Colonic mucosa (tissue), 4 donors: ENCODE measurements around the gene SMPD3. TPM values are rescaled to one million over a fixed set of nuclear protein-coding genes. Genes with fewer than 3 reads are reported as not detected.

Experiments used
- DNase-seq: peaks from one replicate; pipeline ENCODE4 v3.0.0-alpha.2; 2020
- H3K27ac ChIP-seq: fragments of 200-600 bp; one replicate; pipeline ENCODE4 v1.8.0; 2021
- H3K27me3 ChIP-seq: fragments of 200-600 bp; one replicate; pipeline ENCODE4 v1.8.0; 2021
- H3K36me3 ChIP-seq: fragments of 200-600 bp; one replicate; pipeline ENCODE4 v1.8.0; 2021
- H3K4me1 ChIP-seq: fragments of 200-600 bp; one replicate; pipeline ENCODE4 v1.8.0; 2021; ENCODE audit warnings: mild to moderate bottlenecking
- H3K4me3 ChIP-seq: fragments of 200-600 bp; one replicate; pipeline ENCODE4 v1.8.0; 2021
- H3K9ac ChIP-seq, 2 donors: one replicate each; pipeline ENCODE4 v1.7.0; 2013; ENCODE audit warnings: control low read depth in 2 of 2, low read depth in 2 of 2, low read length in 2 of 2
- H3K9me3 ChIP-seq: fragments of 200-600 bp; one replicate; pipeline ENCODE4 v1.8.0; 2021
- CTCF ChIP-seq: fragments of 200-600 bp; IDR thresholded peaks from one replicate; pipeline ENCODE4 v1.8.0; 2022; ENCODE audit warnings: antibody characterized with exemption, mild to moderate bottlenecking
- intact Hi-C: fragments of 100-400 bp; cut with DNase I; formaldehyde crosslinking; loops from one replicate; pipeline ENCODE4 v1.14.1; 2022
- total RNA-seq, 2 donors: library from RNA; stranded (reverse); fragmentation: NEBNext Ultra II Directional in 1 of 2; extraction: Animal tissue kit (Norgen Biotek cat#: 25700) in 1 of 2; gene quantifications; one replicate each; pipeline ENCODE4 v1.2.1, GENCODE V29; 2021
- donor health status: healthy.
- donor health status: DM: no; HTN: no; CAD: no.
- donor health status: DM: no; HTN: no; CAD: no.

Gene SMPD3
- total RNA-seq, 2 donors from 2014 or later = 71.1 to 76.5 TPM

DNA sequence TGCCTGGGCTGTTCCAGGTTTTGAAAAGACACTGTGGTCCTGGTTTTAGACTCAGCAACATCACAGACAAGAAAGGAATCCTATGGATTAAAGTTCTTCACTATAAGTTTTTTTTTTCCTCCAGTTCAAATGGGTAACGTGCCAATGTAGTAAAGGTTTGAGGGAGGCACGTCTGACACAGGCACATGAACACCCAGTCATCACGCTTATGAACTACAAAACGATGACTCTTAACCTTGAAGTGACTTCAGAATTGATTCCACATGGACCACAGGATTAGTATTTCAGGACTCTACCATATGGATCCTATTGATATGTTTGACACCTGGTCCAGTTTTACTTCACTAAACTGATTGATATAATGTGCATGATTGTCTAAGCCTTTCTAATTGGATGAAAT lies 135.2 kb downstream of the SMPD3 start:
- no peak for DNase-seq
- TF ChIP-seq CTCF = no peak
- peaks cover 16% of the 10 kb centered on the region for H3K4me1 ChIP-seq
- H3K27ac ChIP-seq = no peak overlapping the region
- no peaks in the 10 kb centered on the region for H3K27me3 ChIP-seq
- H3K9ac ChIP-seq = no peak overlapping the region
- no peaks in the 10 kb centered on the region for H3K9me3 ChIP-seq
- H3K4me3 ChIP-seq = no peak overlapping the region
- H3K36me3 ChIP-seq = peaks cover 7% of the 10 kb centered on the region
- intact Hi-C loops = loop anchor here (5.0 kb wide), 1 partner anchor 51 kb away; the partner anchor contains the start of gene SLC7A6

DNA sequence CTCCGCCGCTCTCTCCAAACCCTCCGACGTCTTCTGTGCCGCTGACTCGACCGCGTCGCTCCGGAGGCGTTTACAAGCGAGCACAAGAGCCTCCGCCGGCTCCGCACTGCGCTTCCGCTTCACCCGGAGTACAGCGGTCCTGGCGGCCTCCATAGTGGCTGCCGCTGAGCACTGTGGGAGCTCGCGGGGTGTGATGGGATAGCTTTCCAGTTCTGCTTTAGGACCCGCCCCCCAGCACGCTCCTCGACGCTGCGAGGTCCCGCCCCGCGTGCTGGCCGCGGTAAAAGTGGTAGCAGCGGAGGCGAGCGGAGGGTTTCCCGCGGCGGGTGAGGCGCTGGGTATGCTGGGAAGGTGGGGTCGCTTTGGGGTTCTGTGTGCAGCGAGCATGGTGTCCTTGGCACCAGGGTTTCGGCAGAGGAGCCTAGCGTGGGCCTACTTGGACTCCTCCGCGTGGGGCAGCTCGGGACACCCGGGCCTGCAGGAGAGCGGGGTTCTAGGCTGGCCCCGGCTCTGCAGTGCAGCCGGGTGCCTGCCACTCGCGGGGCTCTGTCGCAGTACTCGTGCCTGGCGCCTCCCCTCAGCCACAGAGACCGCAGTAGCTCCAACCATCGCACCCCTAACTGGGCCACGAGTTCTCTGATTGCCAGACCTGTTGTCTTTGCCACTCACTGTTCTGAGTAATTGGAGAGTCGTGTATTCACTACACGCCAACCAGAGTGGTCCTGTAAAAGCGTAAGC lies 137.4 kb downstream of the SMPD3 start, which contains the start of the genes PRMT7 and SLC7A6OS:
Gene PRMT7 (plus strand): TSS at position 246 of the 738 bp plus-strand sequence. CDS start 4,961 bp downstream, outside the sequence.
Gene SLC7A6OS (minus strand): TSS at position 173 of the 738 bp plus-strand sequence. CDS start 20 bp downstream, at position 153.
- Histone ChIP-seq H3K9me3 (no peaks in the 10 kb centered on the region), H3K27me3 (no peaks in the 10 kb centered on the region), H3K36me3 (peaks cover 6% of the 10 kb centered on the region), H3K4me1 (peaks cover 16% of the 10 kb centered on the region), H3K4me3 (peak within 1 kb of the TSS; percentile 89), H3K27ac (peak within 1 kb of the TSS; percentile 82), H3K9ac (peak within 1 kb of the TSS; percentile 77 to 87)
- TF ChIP-seq CTCF = no peak
- peak; percentile 96 for DNase-seq
- intact Hi-C loops = loop anchor here (5.0 kb wide), 1 partner anchor 49 kb away; the partner anchor contains the start of gene SLC7A6

GRCh38 chr16:68310437-68310773 lies 137.9 kb downstream of the SMPD3 start:
- peaks cover 16% of the 10 kb centered on the region for H3K4me1 ChIP-seq
- H3K36me3 ChIP-seq = peaks cover 5% of the 10 kb centered on the region
- intact Hi-C loops = loop anchor here (5.0 kb wide), 1 partner anchor 48 kb away; the partner anchor contains the start of gene SLC7A6
- H3K9me3 ChIP-seq = no peaks in the 10 kb centered on the region
- DNase-seq = peak; percentile 20
- TF ChIP-seq CTCF = no peak
- peak overlapping the region; percentile 89 for H3K4me3 ChIP-seq
- peak overlapping the region; percentile 82 for H3K27ac ChIP-seq
- no peaks in the 10 kb centered on the region for H3K27me3 ChIP-seq
- H3K9ac ChIP-seq = peak overlapping the region; percentile 77 to 87

DNA sequence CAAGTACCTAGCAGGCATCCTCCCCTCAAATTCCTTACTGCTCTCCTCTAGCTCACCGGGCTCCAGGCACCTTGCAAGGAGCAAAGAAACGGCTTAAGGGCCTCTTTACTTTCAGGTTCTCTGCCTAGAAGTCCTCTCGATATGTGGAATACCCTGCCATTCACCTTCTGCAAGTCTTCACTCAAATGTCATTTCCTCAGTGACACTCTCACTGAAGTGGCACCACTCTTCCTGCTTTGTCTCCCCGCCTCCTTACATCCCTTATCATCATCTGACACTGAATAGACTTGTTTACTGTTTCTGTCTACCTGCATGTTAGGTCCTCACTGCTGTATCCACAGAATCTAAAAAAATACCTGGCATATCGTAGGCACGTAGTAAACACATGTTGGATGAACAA lies 138.5 kb downstream of the SMPD3 start:
- TF ChIP-seq CTCF = no peak
- H3K9me3 ChIP-seq = no peaks in the 10 kb centered on the region
- peaks cover 5% of the 10 kb centered on the region for H3K36me3 ChIP-seq
- DNase-seq = no peak
- H3K4me3 ChIP-seq = peak overlapping the region; percentile 89
- intact Hi-C loops = loop anchor here (5.0 kb wide), 1 partner anchor 47 kb away; the partner anchor contains the start of gene SLC7A6
- H3K9ac ChIP-seq = peak overlapping the region; percentile 77 to 87
- peak overlapping the region; percentile 82 for H3K27ac ChIP-seq
- peaks cover 16% of the 10 kb centered on the region for H3K4me1 ChIP-seq
- no peaks in the 10 kb centered on the region for H3K27me3 ChIP-seq

Other genes with a start within 250 kb of the SMPD3 start
- 100 to 1,000 TPM in 1 of 2 donors, 10 to 100 TPM in 1; 76.6 to 119 TPM for gene ESRP2, start 212.4 kb downstream of the SMPD3 start, total RNA-seq
- 10 to 100 TPM; 11.6 to 13.9 TPM for gene PLA2G15, start 203.1 kb downstream of the SMPD3 start, total RNA-seq
- 10 to 100 TPM; 22.0 to 42.2 TPM for gene SLC7A6, start 184.0 kb downstream of the SMPD3 start, total RNA-seq
- gene SLC7A6OS, start 137.6 kb downstream of the SMPD3 start, total RNA-seq = 10 to 100 TPM; 15.2 to 16.6 TPM
- gene PRMT7, start 137.5 kb downstream of the SMPD3 start, total RNA-seq = 10 to 100 TPM; 18.0 to 45.4 TPM
- gene ZFP90, start 90.8 kb upstream of the SMPD3 start, total RNA-seq = 10 to 100 TPM; 10.2 to 10.3 TPM
- gene CDH3, start 196.8 kb upstream of the SMPD3 start, total RNA-seq = 1 to 10 TPM; 3.6 to 3.9 TPM